Skeletal muscle tissue (tissue), 4 donors: ENCODE results near the gene MLEC. TPM values are rescaled to one million over a fixed set of nuclear protein-coding genes. Genes with fewer than 3 reads are reported as not detected.

Experiments used
- H3K27ac ChIP-seq: one replicate; pipeline ENCODE4 v1.7.0; 2013; ENCODE audit warnings: mild to moderate bottlenecking, low read depth, low read length, inconsistent platforms
- H3K27me3 ChIP-seq, 3 donors: one replicate each; pipeline ENCODE4 v1.7.0; 2013; ENCODE audit warnings: low read length in 3 of 3; ENCODE audit not compliant: control insufficient read depth in 3 of 3, insufficient read depth in 3 of 3
- H3K36me3 ChIP-seq, 3 donors: one replicate each; pipeline ENCODE4 v1.7.0; 2013; ENCODE audit warnings: low read length in 3 of 3; ENCODE audit not compliant: control insufficient read depth in 3 of 3, insufficient read depth in 3 of 3
- H3K4me1 ChIP-seq, 3 donors: one replicate each; pipeline ENCODE4 v1.7.0; 2013; ENCODE audit warnings: low read length in 3 of 3, mild to moderate bottlenecking in 3 of 3; ENCODE audit not compliant: control insufficient read depth in 3 of 3, insufficient read depth in 3 of 3
- H3K4me3 ChIP-seq, 3 donors: one replicate each; pipeline ENCODE4 v1.7.0; 2013; ENCODE audit warnings: low read length in 3 of 3
- H3K9ac ChIP-seq, 3 donors: one replicate each; pipeline ENCODE4 v1.7.0; 2013; ENCODE audit warnings: low read length in 3 of 3, mild to moderate bottlenecking in 3 of 3, moderate library complexity in 2 of 3, low read depth in 1 of 3
- H3K9me3 ChIP-seq, 3 donors: one replicate each; pipeline ENCODE4 v1.7.0; 2013; ENCODE audit warnings: low read length in 3 of 3; ENCODE audit not compliant: control insufficient read depth in 3 of 3
- total RNA-seq: library from RNA; depleted of rRNA; stranded (reverse); fragments of >200 nt; gene quantifications from one replicate; pipeline ENCODE4 v1.2.3, GENCODE V29; 2014
- donor health status: Osteomylitis.

MLEC gene
- total RNA-seq, 1 donor from 2014 or later: 50.6 TPM

- Histone ChIP-seq H3K9me3 (no peaks in the 10 kb centered on the region), H3K27ac (no peak overlapping the region), H3K36me3 (peaks cover 58 to 79% (median 74%) of the 10 kb centered on the region in 3 donors), H3K9ac (no peak overlapping the region), H3K27me3 (no peaks in the 10 kb centered on the region), H3K4me1 (peaks cover 12 to 20% (median 19%) of the 10 kb centered on the region in 3 donors), H3K4me3 (no peak overlapping the region)
These were observed 31.1 kb downstream of the MLEC start for GRCh38 chr12:120718055-120718454.

- peaks cover 57 to 75% (median 72%) of the 10 kb centered on the region in 3 donors for H3K36me3 ChIP-seq
- H3K27me3 ChIP-seq: no peaks in the 10 kb centered on the region
- no peak overlapping the region for H3K4me3 ChIP-seq
- no peak overlapping the region for H3K27ac ChIP-seq
- peak overlapping the region in 1 of 3 donors; percentile 14 for H3K9ac ChIP-seq
- H3K9me3 ChIP-seq: no peaks in the 10 kb centered on the region
- H3K4me1 ChIP-seq: peaks cover 12 to 19% (median 12%) of the 10 kb centered on the region in 3 donors
These were observed 32.1 kb downstream of the MLEC start for GRCh38 chr12:120719072-120719471.

GRCh38 chr12:120719496-120720233 lies 32.7 kb downstream of the MLEC start:
- Histone ChIP-seq H3K9ac (no peak overlapping the region), H3K27me3 (no peaks in the 10 kb centered on the region), H3K36me3 (peaks cover 53 to 72% (median 71%) of the 10 kb centered on the region in 3 donors), H3K9me3 (no peaks in the 10 kb centered on the region), H3K27ac (peak overlapping the region; percentile 67), H3K4me3 (no peak overlapping the region), H3K4me1 (peaks cover 12 to 19% (median 12%) of the 10 kb centered on the region in 3 donors)

- H3K27ac ChIP-seq: peak overlapping the region; percentile 67
- H3K4me1 ChIP-seq: peaks cover 17 to 24% (median 18%) of the 10 kb centered on the region in 3 donors
- no peak overlapping the region for H3K9ac ChIP-seq
- H3K27me3 ChIP-seq: no peaks in the 10 kb centered on the region
- H3K4me3 ChIP-seq: no peak overlapping the region
- H3K36me3 ChIP-seq: peaks cover 49 to 67% (median 66%) of the 10 kb centered on the region in 3 donors
- H3K9me3 ChIP-seq: no peaks in the 10 kb centered on the region
These were observed 33.5 kb downstream of the MLEC start for GRCh38 chr12:120720234-120720986.

GRCh38 chr12:120720987-120721801 lies 34.2 kb downstream of the MLEC start:
- peaks cover 48 to 64% (median 61%) of the 10 kb centered on the region in 3 donors for H3K36me3 ChIP-seq
- no peak overlapping the region for H3K4me3 ChIP-seq
- no peaks in the 10 kb centered on the region for H3K9me3 ChIP-seq
- no peaks in the 10 kb centered on the region for H3K27me3 ChIP-seq
- peaks cover 18 to 26% (median 21%) of the 10 kb centered on the region in 3 donors for H3K4me1 ChIP-seq
- peak overlapping the region; percentile 67 for H3K27ac ChIP-seq
- peak overlapping the region in 1 of 3 donors; percentile 15 for H3K9ac ChIP-seq

- no peak overlapping the region for H3K27ac ChIP-seq
- no peaks in the 10 kb centered on the region for H3K27me3 ChIP-seq
- H3K36me3 ChIP-seq: peaks cover 43 to 57% (median 54%) of the 10 kb centered on the region in 3 donors
- H3K9me3 ChIP-seq: no peaks in the 10 kb centered on the region
- H3K4me1 ChIP-seq: peaks cover 24 to 33% (median 28%) of the 10 kb centered on the region in 3 donors
- H3K9ac ChIP-seq: no peak overlapping the region
- no peak overlapping the region for H3K4me3 ChIP-seq
These were observed 34.9 kb downstream of the MLEC start for GRCh38 chr12:120721866-120722265.

GRCh38 chr12:120722784-120723183 lies 35.8 kb downstream of the MLEC start:
- Histone ChIP-seq H3K4me1 (peaks cover 26 to 36% (median 32%) of the 10 kb centered on the region in 3 donors), H3K36me3 (peaks cover 43 to 57% (median 56%) of the 10 kb centered on the region in 3 donors), H3K9ac (no peak overlapping the region)

GRCh38 chr12:120724720-120725119 lies 37.8 kb downstream of the MLEC start:
- Histone ChIP-seq H3K4me1 (peaks cover 26 to 36% (median 32%) of the 10 kb centered on the region in 3 donors), H3K36me3 (peaks cover 30 to 48% (median 44%) of the 10 kb centered on the region in 3 donors), H3K9me3 (no peaks in the 10 kb centered on the region), H3K4me3 (peak overlapping the region in 1 of 3 donors; percentile 72), H3K27me3 (no peaks in the 10 kb centered on the region), H3K27ac (no peak overlapping the region), H3K9ac (no peak overlapping the region)

More at GRCh38 chr12:120722784-120723183, 35.8 kb downstream of the MLEC start:
- H3K27ac ChIP-seq: no peak overlapping the region
- H3K9me3 ChIP-seq: no peaks in the 10 kb centered on the region
- H3K4me3 ChIP-seq: no peak overlapping the region
- no peaks in the 10 kb centered on the region for H3K27me3 ChIP-seq

GRCh38 chr12:120725151-120725658 lies 38.3 kb downstream of the MLEC start:
- H3K9ac ChIP-seq: peak overlapping the region; percentile 48 to 90 (median 75)
- peaks cover 26 to 32% (median 31%) of the 10 kb centered on the region in 3 donors for H3K4me1 ChIP-seq
- peaks cover 30 to 46% (median 43%) of the 10 kb centered on the region in 3 donors for H3K36me3 ChIP-seq
- peak overlapping the region; percentile 76 for H3K27ac ChIP-seq
- no peaks in the 10 kb centered on the region for H3K9me3 ChIP-seq
- no peaks in the 10 kb centered on the region for H3K27me3 ChIP-seq
- peak overlapping the region; percentile 72 to 86 (median 74) for H3K4me3 ChIP-seq
